GM04503 (cell line): ENCODE data around the gene TSHZ2.
"Not testable (repeated sequence)": the region's sequence is repeated elsewhere in the genome, so short reads cannot be mapped to it uniquely, and the experiment has no call there.

ENCODE experiments used
- DNase-seq: peaks from one replicate; pipeline ENCODE4 v3.0.0-alpha.2; 2012; ENCODE audit warnings: low read depth

The TSHZ2 gene

DNA sequence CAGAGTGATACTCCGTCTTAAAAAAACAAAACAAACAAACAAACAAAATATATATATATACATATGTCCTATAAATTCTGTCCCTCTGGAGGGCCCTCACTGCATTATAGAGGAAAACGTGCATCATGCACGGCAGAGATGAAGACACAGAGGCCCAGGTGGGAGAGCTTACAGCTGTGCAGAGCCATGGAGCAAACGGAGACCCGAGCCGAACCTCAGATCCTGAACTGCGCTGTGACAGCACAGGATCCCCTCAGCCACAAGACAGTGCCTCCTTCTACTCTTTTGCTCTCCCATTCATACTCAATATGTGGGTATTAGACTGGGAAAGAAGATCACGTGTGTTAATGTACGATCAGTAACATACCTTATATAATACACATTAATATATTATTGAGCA, 539.9 kb downstream of the TSHZ2 start:
- DNase-seq: no peak

DNA sequence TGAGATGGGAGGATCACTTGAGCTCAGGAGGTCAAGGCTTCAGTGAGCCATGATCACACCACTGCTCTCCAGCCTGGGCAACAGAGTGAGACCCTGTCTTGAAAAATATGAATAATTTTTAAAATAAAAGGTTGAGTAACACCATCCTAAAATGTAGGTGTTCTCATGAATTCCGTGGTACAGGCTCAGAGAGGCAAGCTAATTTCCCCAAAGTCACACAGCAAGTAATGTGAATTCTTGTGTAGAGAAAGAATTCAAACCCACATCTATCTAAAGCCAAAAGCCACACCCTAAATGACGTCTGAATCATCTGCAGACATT, 541.0 kb downstream of the TSHZ2 start:
- no peak for DNase-seq

DNA sequence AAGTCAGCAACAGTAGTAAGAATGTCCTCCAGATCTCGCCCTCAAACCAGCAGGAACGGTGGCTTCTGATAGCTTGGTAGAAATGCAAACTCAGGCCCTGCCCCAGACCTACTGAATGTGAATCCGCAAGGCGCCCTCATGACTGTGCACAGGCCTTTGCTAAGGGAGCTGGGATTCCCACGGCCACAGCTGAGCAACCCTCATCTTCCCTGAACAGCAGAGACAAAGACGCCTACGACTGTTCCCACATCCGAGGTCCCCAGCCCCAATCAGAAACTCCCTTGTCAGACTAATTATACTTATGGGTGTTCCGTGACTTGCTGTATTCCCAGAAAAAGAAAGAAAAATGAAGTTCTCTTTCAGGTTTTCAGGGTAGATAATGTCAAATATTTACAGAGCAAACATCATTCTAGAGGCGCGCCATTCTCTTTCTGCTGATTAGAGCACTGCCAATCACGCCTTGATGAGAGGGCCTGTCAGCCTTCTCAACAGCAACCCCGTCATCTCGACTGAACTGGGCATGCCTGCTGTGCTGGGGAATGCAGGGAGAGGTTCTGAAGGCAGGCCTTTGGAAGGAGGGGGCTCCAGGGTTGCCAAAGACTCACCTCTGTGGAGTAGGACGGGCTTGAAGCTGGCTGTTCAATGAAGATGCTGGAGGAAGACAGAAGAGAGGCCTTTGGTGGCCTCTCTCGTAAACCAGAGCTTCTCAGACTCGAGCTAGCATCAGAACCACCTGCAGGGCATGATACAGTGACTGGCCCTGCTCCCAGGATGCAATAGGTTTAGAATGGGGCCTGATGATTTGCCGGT, 541.5 kb downstream of the TSHZ2 start:
- no peak for DNase-seq

DNA sequence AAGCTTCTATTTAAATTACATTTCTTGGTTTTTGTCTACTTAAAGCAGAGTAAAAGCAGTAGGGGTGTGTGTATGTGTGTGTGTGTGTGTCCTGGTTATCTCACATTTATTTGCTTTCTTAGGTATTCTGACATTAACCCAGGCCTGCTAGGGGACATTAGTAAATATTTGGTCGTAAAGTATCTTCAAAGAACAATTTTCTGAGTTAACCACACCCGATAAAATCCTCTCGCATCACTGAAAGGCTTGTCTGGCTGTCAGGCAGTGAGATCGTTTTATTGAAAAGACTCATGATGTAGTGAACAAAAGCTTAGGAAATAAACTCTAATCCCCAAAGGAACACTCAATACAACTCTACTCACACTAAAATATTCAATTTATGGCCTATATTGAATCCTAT, 543.6 kb downstream of the TSHZ2 start:
- DNase-seq: no peak

DNA sequence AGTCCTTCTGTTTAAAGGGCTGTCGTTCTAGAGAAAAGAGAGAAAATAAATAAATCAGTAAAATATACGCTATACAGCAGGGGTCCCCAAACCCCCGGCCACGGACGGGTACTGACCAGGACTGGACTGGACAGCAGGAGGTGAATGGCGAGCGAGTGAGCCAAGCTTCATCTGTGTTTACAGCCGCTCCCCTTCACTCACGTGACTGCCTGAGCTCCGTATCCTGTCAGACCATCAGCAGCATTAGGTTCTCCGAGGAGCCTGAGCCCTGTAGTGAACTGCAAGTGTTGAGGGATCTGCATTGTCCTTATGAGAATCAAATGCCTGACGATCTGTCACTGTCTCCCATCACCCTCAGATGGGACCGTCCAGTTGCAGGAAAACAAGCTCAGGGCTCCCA, 545.0 kb downstream of the TSHZ2 start:
- no peak for DNase-seq

DNA sequence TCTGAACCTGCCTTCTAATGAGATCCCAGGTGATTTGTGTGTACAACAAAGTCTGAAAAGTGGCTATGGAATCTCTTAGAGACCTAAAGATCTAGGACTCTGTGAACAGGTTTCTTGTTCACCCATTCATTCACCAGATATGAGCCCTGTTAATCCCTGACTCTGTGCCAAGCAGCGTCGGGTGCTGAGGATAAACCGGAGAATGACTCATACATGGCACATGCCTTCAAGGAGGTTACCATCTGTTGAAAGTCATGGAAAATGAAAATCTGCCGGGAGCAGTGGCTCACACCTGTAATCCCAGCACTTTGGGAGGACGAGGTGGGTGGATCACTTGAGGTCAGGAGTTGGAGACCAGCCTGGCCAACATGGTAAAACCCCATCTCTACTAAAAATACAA, 549.3 kb downstream of the TSHZ2 start:
- DNase-seq: not testable (repeated sequence)

GRCh38 chr20:53522026-53522425, 549.9 kb downstream of the TSHZ2 start:
- no peak for DNase-seq

- no peak for DNase-seq
Observed at GRCh38 chr20:53522696-53523095, 550.5 kb downstream of the TSHZ2 start.

GRCh38 chr20:53523615-53524014, 551.5 kb downstream of the TSHZ2 start:
- not testable (repeated sequence) for DNase-seq

DNA sequence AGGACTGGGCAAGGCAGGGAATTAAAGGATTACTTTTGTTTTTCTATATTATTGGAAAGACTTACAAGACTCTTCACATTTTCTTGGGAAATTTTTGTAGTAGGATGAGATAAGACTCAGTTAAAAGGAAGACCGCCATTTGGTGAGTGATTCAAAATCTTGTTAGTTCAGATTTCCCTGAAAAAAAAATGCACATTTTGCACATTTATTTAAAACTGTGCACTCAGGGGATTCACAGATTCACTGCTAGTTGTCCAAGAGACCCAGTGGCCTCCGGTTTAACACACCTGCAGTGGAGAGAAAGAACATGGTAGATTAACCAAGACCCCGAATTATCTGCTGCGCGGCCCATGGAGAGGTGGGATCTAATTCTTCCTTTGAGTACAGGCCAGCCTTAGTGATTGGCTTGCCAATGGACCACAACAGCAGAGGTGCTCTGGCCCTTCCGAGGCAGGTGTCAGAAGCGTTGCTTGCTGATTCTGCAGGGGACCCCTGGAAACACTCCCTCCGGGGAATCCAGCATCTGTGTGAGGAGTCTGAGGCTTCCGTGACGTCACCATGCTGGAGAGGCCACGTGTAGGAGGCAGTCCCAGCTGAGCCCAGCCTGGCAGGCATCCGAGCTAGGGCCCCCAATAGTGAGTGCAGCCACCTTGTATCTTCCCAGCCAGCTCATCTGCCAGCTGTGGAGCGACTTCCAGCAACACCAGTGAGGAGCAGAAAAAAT, 552.6 kb downstream of the TSHZ2 start:
- no peak for DNase-seq

GRCh38 chr20:53527196-53527595, 555.0 kb downstream of the TSHZ2 start:
- no peak for DNase-seq

GRCh38 chr20:53529658-53530057, 557.5 kb downstream of the TSHZ2 start:
- DNase-seq: no peak

GRCh38 chr20:53530440-53530839, 558.3 kb downstream of the TSHZ2 start:
- no peak for DNase-seq

DNA sequence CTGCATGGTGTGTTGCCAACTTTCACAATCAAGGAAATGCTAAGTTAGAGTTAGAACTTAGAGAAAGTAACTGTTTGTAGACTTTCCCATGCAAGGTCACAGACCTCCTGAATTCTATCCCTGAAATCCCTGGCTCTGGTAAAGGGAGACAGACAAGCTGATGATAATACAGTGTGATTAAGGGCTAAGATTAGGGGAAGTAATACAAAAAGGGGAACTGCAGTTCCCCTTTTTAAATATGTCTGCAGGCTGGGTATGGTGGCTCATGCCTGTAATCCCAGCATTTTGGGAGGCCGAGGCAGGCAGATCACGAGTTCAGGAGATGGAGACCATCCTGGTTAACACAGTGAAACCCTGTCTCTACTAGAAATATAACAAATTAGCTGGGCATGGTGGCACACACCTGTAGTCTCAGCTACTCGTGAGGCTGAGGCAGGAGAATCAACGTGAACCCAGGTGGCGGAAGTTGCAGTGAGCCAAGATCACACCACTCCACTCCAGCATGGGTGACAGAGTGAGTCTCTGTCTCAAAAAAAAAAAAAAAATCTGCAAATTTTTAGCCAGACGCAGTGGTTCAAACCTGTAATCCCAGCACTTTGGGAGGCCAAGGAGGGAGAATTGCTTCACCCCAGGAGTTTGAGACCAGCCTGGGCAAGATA, 560.6 kb downstream of the TSHZ2 start:
- not testable (repeated sequence) for DNase-seq

DNA sequence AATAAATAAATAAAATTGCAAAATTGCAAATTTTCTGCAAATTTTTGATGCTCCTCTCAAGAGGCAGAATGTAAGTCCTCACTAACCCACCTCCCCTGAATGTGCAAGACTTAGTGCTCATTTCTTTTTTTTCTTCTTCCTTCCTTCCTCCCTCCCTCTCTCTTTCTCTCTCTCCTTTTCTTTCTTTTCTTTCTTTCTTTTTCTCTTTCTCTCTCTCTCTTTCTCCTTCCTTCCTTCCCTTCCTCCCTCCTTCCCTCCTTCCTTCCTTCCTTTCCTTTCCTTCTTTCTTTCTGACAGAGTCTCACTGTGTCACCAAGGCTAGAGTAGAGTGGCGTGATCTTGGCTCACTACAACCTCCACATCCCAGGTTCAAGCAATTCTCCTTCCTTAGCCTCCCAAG, 561.3 kb downstream of the TSHZ2 start:
- no peak for DNase-seq

GRCh38 chr20:53534037-53534436, 561.9 kb downstream of the TSHZ2 start:
- no peak for DNase-seq

- DNase-seq: no peak
Observed at GRCh38 chr20:53535878-53536277, 563.7 kb downstream of the TSHZ2 start.

DNA sequence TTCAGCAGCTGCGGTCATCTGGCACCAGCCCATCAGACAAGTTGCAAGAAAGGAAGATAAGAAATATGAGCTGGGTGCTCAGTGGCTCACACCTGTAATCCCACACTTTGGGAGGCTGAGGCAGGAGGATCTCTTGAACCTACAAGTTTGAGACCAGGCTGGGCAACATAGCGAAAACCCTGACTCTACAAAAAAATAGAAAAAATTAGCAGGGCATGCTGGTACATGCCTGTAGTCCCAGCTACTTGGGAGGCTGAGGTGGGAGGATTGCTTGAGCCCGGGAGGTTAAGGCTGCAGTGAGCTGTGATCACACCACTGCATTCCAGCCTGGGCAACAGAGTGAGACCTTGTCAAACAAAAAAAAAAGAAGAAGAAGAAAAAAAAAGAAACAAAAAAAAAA, 564.2 kb downstream of the TSHZ2 start:
- not testable (repeated sequence) for DNase-seq

DNA sequence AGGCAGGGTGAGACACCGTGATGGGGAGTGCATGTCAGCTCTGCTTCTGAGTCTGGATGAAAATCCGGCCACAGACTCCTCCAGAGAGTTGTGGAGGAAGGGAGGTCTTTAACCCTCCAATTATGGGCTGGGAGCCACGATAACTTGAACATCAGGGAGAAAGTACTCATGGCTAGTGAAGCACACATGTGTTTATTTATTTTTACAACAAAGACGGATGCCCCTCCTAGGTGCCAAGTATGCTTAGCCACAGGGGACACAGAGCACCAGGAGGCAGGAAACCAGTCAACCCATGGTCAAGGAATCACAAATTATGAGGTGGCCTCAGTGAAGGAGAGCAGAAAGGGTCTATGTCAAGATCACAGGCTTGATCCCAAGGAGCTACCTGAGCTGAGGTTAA, 567.4 kb downstream of the TSHZ2 start:
- no peak for DNase-seq
